ENCODE measurements around the gene CCRL2. TPM values are rescaled to one million over a fixed set of nuclear protein-coding genes. Genes with fewer than 3 reads are reported as not detected.
"Not testable (repeated sequence)": the region's sequence is repeated elsewhere in the genome, so short reads cannot be mapped to it uniquely, and the experiment has no call there.

The CCRL2 gene
- total RNA-seq, 4 donors from 2014 or later: 0.88 to 3.2 (median 1.7) TPM

GRCh38 chr3:46423588-46423987 is 16.5 kb downstream of the CCRL2 start:
- TF ChIP-seq CTCF (IDR thresholded peaks at IDR 0.05) (no peak), POLR2A (IDR thresholded peaks at IDR 0.05) (no peak)
- no peaks in the 10 kb centered on the region for H3K27me3 ChIP-seq
- no peak for DNase-seq
- intact Hi-C loops (cut with DNase I; ENCODE audit: low total_unique reads): no loop called here
- no peaks in the 10 kb centered on the region for H3K9me3 ChIP-seq
- no peaks in the 10 kb centered on the region for H3K4me1 ChIP-seq
- H3K27ac ChIP-seq: no peak overlapping the region
- H3K36me3 ChIP-seq: no peaks in the 10 kb centered on the region
- H3K4me3 ChIP-seq: no peak overlapping the region

GRCh38 chr3:46426476-46426875 is 19.4 kb downstream of the CCRL2 start:
- H3K4me3 ChIP-seq; H3K36me3 ChIP-seq; H3K9me3 ChIP-seq; H3K27me3 ChIP-seq; H3K27ac ChIP-seq; intact Hi-C loops (cut with DNase I; ENCODE audit: low total_unique reads); H3K4me1 ChIP-seq; DNase-seq: not testable (repeated sequence)

GRCh38 chr3:46427404-46427803 is 20.3 kb downstream of the CCRL2 start:
- H3K4me1 ChIP-seq; H3K9me3 ChIP-seq; DNase-seq; H3K27ac ChIP-seq; H3K27me3 ChIP-seq; intact Hi-C loops (cut with DNase I; ENCODE audit: low total_unique reads); H3K4me3 ChIP-seq; H3K36me3 ChIP-seq: not testable (repeated sequence)

- Histone ChIP-seq H3K4me3 (no peak overlapping the region), H3K36me3 (no peaks in the 10 kb centered on the region), H3K4me1 (no peaks in the 10 kb centered on the region), H3K27ac (no peak overlapping the region), H3K27me3 (no peaks in the 10 kb centered on the region), H3K9me3 (no peaks in the 10 kb centered on the region)
- intact Hi-C loops (cut with DNase I; ENCODE audit: low total_unique reads): no loop called here
- TF ChIP-seq POLR2A (IDR thresholded peaks at IDR 0.05) (no peak), CTCF (IDR thresholded peaks at IDR 0.05) (no peak)
- no peak for DNase-seq
Observed at GRCh38 chr3:46427916-46428833, 21.1 kb downstream of the CCRL2 start.

GRCh38 chr3:46429250-46429649 is 22.2 kb downstream of the CCRL2 start:
- no peak overlapping the region for H3K27ac ChIP-seq
- no peaks in the 10 kb centered on the region for H3K27me3 ChIP-seq
- intact Hi-C loops (cut with DNase I; ENCODE audit: low total_unique reads): no loop called here
- TF ChIP-seq CTCF (IDR thresholded peaks at IDR 0.05) (no peak), POLR2A (IDR thresholded peaks at IDR 0.05) (no peak)
- no peaks in the 10 kb centered on the region for H3K36me3 ChIP-seq
- H3K4me1 ChIP-seq: no peaks in the 10 kb centered on the region
- no peak overlapping the region for H3K4me3 ChIP-seq
- no peaks in the 10 kb centered on the region for H3K9me3 ChIP-seq
- no peak for DNase-seq

- TF ChIP-seq POLR2A (IDR thresholded peaks at IDR 0.05) (no peak), CTCF (IDR thresholded peaks at IDR 0.05) (no peak)
- intact Hi-C loops (cut with DNase I; ENCODE audit: low total_unique reads): no loop called here
Observed at GRCh38 chr3:46429671-46430070, 22.6 kb downstream of the CCRL2 start.

GRCh38 chr3:46430879-46431278 is 23.8 kb downstream of the CCRL2 start:
- H3K36me3 ChIP-seq; H3K4me3 ChIP-seq; H3K9me3 ChIP-seq; H3K27ac ChIP-seq; DNase-seq; H3K27me3 ChIP-seq; H3K4me1 ChIP-seq; intact Hi-C loops (cut with DNase I; ENCODE audit: low total_unique reads): not testable (repeated sequence)

More at GRCh38 chr3:46429671-46430070, 22.6 kb downstream of the CCRL2 start:
- H3K4me3 ChIP-seq: no peak overlapping the region
- DNase-seq: no peak
- no peaks in the 10 kb centered on the region for H3K4me1 ChIP-seq
- no peaks in the 10 kb centered on the region for H3K27me3 ChIP-seq
- no peaks in the 10 kb centered on the region for H3K9me3 ChIP-seq
- H3K36me3 ChIP-seq: no peaks in the 10 kb centered on the region
- H3K27ac ChIP-seq: no peak overlapping the region

GRCh38 chr3:46431905-46432304 is 24.8 kb downstream of the CCRL2 start:
- H3K36me3 ChIP-seq; DNase-seq; intact Hi-C loops (cut with DNase I; ENCODE audit: low total_unique reads); H3K27me3 ChIP-seq; H3K27ac ChIP-seq; H3K4me3 ChIP-seq; H3K4me1 ChIP-seq; H3K9me3 ChIP-seq: not testable (repeated sequence)

GRCh38 chr3:46433118-46433517 is 26.1 kb downstream of the CCRL2 start:
- intact Hi-C loops (cut with DNase I; ENCODE audit: low total_unique reads); H3K27ac ChIP-seq; H3K27me3 ChIP-seq; H3K36me3 ChIP-seq; DNase-seq; H3K4me1 ChIP-seq; H3K4me3 ChIP-seq; H3K9me3 ChIP-seq: not testable (repeated sequence)

All from uterus (tissue), 4 donors.